ENCODE measurements around the gene GRIK4. TPM values are rescaled to one million over a fixed set of nuclear protein-coding genes. Genes with fewer than 3 reads are reported as not detected.

Gene GRIK4
- total and polyA plus RNA-seq, 2 donors, result 0.05 to 0.37 TPM

DNA sequence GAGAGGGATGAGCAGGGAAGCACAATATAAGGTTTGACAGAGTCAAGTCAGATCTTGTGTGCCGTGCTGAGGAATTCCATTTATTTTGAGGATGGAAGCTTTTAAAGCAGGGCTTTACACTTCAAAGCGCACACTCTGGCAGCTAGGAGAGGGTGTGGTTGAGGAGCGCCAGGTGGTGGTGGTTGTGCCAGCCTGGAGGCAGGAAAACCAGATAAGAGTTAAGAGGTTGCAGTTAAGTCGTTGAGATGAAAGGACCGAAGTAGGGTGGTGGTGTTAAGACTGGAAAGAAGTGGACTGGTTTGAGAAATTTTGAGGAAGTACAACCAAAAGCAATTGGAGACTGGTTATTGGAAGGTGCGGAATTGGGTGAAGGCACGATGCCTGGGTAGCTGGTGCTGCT, 280.8 kb downstream of the GRIK4 start:
- no peak for DNase-seq (ENCODE audit: extremely low spot score)
- Histone ChIP-seq H3K4me3 (ENCODE audit: low read depth, low read length) (no peak overlapping the region), H3K27ac (ENCODE audit: low read depth) (no peak overlapping the region), H3K36me3 (ENCODE audit: insufficient read depth) (no peaks in the 10 kb centered on the region), H3K4me1 (ENCODE audit: insufficient read depth) (no peaks in the 10 kb centered on the region)
- WGBS, result 59% methylated on average over 7 of the region's 7 CpGs

DNA sequence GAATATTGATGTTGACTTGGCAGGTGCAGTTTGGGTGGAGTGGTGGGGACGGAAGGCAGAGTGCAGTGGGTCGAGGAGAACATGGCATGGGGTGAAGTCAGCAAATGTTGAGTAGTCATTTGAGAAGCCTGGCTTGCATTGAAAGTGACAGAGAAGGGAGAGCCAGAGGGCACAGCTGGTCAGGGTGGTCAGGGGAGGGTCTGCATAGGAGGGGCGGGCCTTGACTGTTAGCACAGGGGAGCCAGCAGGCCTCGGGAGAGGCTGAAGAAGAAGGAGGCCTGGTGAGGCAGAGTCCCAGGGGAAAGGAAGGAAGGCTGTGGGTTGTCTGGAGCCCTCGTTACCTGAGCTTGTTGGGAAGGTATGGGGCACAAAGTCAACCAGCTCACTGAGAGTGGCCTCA, 281.6 kb downstream of the GRIK4 start:
- 90% methylated on average over 5 of the region's 5 CpGs for WGBS
- no peak overlapping the region for H3K27ac ChIP-seq (ENCODE audit: low read depth)
- no peak for DNase-seq (ENCODE audit: extremely low spot score)
- no peaks in the 10 kb centered on the region for H3K36me3 ChIP-seq (ENCODE audit: insufficient read depth)
- no peak overlapping the region for H3K4me3 ChIP-seq (ENCODE audit: low read depth, low read length)
- no peaks in the 10 kb centered on the region for H3K4me1 ChIP-seq (ENCODE audit: insufficient read depth)

DNA sequence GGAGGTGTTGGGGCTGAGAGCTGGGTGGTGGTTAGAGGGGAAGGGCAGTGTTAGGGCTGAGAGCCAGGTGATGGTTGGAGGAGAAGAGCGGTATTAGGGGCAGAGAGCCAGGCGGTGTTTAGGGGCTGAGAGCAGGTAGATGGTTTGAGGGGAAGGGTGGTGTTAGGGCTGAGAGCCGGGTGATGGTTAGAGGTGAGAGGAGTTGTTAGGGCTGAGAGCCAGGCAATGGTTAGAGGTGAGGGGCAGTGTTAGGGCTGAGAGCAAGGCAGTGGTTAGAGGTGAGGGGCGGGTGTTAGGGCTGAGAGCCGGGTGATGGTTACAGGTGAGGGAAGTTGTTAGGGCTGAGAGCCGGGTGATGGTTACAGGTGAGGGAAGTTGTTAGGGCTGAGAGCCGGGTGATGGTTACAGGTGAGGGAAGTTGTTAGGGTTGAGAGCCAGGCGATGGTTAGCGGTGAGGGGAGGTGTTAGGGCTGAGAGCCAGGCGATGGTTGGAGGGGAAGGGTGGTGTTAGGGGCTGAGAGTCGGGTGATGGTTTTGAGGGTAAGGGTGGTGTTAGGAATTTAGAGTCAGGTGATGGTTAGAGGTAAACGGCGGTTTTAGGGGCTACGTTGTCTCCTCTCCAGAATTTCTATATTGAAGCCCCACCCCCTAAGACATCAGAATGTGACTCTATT, 282.4 kb downstream of the GRIK4 start:
- Histone ChIP-seq H3K4me1 (ENCODE audit: insufficient read depth) (no peaks in the 10 kb centered on the region), H3K36me3 (ENCODE audit: insufficient read depth) (no peaks in the 10 kb centered on the region), H3K27ac (ENCODE audit: low read depth) (no peak overlapping the region), H3K4me3 (ENCODE audit: low read depth, low read length) (no peak overlapping the region)
- WGBS, result 90% methylated on average over 14 of the region's 14 CpGs
- DNase-seq (ENCODE audit: extremely low spot score), result no peak

DNA sequence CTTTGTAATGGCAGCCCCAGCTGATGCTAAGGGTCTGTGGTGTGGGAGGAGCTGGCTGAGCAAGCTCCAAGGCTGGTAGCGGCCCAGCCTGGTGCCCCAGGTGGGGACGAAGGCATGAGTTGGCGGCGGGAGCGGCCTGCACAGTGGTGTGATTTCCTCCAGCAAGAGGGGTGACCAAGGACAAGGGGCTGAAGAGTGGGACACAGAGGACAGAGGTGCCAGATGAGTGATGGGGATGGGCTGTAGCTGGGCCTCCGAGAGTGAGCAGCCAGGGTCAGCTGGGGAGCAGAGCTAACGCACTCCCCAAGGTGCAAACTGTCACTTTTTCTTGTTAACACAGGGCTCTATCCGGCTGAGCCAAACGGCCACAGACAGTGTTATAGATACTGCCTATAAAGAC, 283.2 kb downstream of the GRIK4 start:
- Histone ChIP-seq H3K36me3 (ENCODE audit: insufficient read depth) (no peaks in the 10 kb centered on the region), H3K27ac (ENCODE audit: low read depth) (no peak overlapping the region), H3K4me1 (ENCODE audit: insufficient read depth) (no peaks in the 10 kb centered on the region), H3K4me3 (ENCODE audit: low read depth, low read length) (no peak overlapping the region)
- no peak for DNase-seq (ENCODE audit: extremely low spot score)
- 69% methylated on average over 9 of the region's 9 CpGs for WGBS

DNA sequence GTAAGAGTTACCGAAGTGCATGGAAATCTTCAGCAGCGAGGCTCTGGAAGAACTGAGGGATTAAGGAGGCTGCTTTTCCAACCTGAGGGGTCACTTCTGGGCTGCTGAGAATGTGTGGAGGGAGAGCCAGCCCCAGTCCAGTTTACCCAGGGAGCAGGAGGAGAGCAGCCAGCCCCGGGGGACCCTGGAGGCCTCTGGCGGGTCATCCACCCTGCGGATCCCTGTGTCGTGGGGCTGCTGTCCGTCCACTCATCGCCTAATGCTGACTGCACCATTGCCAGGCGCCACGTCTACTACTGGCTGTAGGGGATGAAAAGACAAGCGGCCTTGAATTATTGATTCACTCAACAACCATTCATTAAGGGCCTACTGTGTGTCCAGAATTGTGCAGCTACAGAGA, 283.6 kb downstream of the GRIK4 start:
- 68% methylated on average over 11 of the region's 11 CpGs for WGBS

DNA sequence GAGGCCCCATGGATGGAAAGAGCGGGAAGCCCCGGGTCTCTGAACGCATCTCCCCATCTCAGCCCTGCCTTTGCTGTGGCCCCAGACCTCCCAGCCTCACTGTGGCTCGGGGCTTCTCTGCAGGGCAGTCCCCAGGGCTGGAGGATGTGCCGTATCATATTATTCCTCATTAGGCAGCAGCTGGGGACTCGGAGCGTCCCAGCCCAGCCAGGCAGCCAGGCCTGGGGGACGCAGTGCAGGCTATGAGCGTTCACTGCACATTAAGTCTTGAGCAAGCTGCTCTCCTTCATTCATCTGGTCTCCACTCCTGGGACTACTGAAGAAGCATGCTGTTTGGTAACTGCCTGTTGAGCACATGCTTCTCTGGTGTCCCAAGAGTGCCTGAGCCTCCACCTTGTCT, 285.6 kb downstream of the GRIK4 start:
- no peaks in the 10 kb centered on the region for H3K36me3 ChIP-seq (ENCODE audit: insufficient read depth)
- H3K4me1 ChIP-seq (ENCODE audit: insufficient read depth), result no peaks in the 10 kb centered on the region
- H3K4me3 ChIP-seq (ENCODE audit: low read depth, low read length), result no peak overlapping the region
- 64% methylated on average over 9 of the region's 9 CpGs for WGBS
- H3K27ac ChIP-seq (ENCODE audit: low read depth), result no peak overlapping the region
- DNase-seq (ENCODE audit: extremely low spot score), result no peak

More for the DNA sequence above, 283.6 kb downstream of the GRIK4 start:
- no peaks in the 10 kb centered on the region for H3K36me3 ChIP-seq (ENCODE audit: insufficient read depth)
- H3K27ac ChIP-seq (ENCODE audit: low read depth), result no peak overlapping the region
- DNase-seq (ENCODE audit: extremely low spot score), result no peak
- no peak overlapping the region for H3K4me3 ChIP-seq (ENCODE audit: low read depth, low read length)
- no peaks in the 10 kb centered on the region for H3K4me1 ChIP-seq (ENCODE audit: insufficient read depth)

DNA sequence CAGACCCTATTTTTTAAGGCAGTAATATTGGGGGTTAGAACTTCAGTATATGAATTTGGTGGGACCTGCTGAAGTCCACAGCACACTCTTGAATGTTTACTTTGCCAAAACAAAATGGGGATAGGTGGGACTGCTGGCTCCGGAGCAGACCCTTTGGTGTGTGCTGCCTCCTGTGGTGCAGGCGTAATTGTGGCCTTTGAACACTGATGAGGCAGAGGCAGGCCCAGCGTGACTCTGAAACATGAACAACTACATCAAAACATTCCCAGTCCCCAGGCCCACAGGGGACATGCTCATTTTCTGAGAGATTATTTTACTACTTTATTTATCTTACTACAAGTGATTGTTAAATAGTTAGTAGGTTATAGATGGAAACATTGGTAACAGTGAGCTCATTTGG, 287.3 kb downstream of the GRIK4 start:
- Histone ChIP-seq H3K4me3 (ENCODE audit: low read depth, low read length) (no peak overlapping the region), H3K4me1 (ENCODE audit: insufficient read depth) (no peaks in the 10 kb centered on the region), H3K27ac (ENCODE audit: low read depth) (no peak overlapping the region), H3K36me3 (ENCODE audit: insufficient read depth) (no peaks in the 10 kb centered on the region)
- 81% methylated on average over 3 of the region's 3 CpGs for WGBS
- DNase-seq (ENCODE audit: extremely low spot score), result no peak

DNA sequence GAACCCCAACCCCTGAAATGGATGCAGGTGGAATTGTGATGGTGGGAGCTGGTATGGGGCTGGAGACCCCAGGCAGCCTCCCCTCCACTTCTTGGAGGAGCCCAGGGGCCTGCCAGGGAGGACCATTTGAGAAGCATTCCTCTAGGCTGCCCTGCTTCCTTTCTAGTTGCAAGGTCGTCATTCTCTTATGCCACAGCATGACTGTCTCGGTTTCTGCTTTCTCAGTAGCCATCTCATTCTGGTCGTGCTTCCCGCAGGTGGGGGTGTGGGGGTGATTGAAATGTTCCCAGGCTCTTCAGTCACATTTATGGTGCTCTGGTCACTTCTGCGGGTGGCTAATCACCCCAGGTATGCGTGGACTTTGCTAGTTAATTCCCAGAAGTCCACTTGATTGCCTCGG, 288.7 kb downstream of the GRIK4 start:
- DNase-seq (ENCODE audit: extremely low spot score), result no peak
- H3K36me3 ChIP-seq (ENCODE audit: insufficient read depth), result no peaks in the 10 kb centered on the region
- no peak overlapping the region for H3K4me3 ChIP-seq (ENCODE audit: low read depth, low read length)
- no peak overlapping the region for H3K27ac ChIP-seq (ENCODE audit: low read depth)
- 65% methylated on average over 7 of the region's 7 CpGs for WGBS
- H3K4me1 ChIP-seq (ENCODE audit: insufficient read depth), result no peaks in the 10 kb centered on the region

DNA sequence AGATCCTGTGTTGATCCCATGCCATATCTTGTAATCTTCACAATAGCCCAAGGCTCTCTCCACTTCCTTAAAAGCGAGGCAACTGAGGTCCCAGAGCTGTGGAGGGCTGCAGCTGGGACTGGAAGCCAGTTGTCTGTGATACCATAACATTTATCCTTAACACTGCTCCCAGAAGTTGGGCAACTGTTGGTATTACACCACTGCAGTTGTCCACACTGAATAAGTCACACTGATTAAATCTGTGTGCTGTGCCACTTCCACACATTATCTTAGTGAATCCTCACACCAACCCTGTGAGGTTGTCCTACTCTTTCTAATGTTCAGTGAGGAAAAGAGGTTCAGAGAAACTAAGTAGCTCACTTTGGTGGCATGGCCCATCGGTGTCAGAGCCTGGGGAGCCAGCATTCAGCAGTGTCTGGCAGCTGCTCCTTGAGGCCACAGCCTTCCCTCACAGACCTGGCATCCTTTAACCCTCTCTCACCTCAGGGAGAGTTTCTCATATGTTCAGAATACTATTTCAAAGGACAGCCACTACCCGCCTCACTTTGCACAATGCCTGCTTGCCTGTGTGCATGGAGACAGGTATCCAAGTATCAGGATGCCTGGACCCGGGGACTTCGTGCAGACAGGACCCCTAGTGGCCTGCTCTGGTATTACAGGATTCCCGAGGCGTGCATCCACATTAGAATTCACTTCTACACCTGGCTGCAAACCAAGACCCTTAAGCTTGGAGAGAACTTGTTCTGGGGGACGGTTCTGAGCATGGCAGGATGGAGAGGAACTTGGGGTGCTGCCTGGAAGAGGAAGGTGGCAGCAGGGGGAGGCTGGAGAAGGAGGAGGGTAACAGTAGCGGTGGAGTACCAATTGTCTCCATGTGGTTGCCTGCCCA, 290.5 kb downstream of the GRIK4 start:
- H3K4me3 ChIP-seq (ENCODE audit: low read depth, low read length), result no peak overlapping the region
- DNase-seq (ENCODE audit: extremely low spot score), result no peak
- no peak overlapping the region for H3K27ac ChIP-seq (ENCODE audit: low read depth)
- no peaks in the 10 kb centered on the region for H3K36me3 ChIP-seq (ENCODE audit: insufficient read depth)
- WGBS, result 31% methylated on average over 9 of the region's 9 CpGs
- H3K4me1 ChIP-seq (ENCODE audit: insufficient read depth), result no peaks in the 10 kb centered on the region

DNA sequence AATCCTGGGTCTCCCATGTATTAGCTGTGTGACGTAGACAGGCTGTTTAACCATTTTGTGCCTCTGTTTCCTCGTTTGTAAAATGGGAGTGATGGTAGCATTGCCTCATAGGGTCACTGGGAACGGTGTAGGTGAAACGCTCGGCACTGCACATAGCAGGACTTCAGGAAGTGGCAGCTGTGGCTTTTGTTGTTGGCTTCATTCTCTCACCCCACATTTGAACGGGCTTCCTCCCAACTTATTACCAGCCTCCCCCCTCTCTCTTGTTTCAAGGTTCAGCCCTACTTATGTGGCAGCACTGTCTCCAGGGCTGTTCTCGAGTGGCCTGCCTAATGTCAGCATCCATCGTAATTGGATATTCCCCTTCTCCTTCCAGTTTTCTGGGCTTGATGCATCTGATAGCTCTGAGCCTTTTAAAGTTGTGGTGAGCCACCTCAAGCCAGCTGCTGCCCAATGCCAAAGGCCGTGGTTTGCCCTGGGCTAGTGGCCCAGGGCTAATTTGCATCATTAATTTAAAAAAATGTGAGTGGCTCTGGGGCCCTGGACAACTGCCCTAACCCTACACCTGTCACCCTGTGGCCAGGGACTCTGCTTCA, 294.5 kb downstream of the GRIK4 start:
- H3K4me1 ChIP-seq (ENCODE audit: insufficient read depth), result no peaks in the 10 kb centered on the region
- WGBS, result 66% methylated on average over 9 of the region's 9 CpGs
- H3K4me3 ChIP-seq (ENCODE audit: low read depth, low read length), result no peak overlapping the region
- no peaks in the 10 kb centered on the region for H3K36me3 ChIP-seq (ENCODE audit: insufficient read depth)
- DNase-seq (ENCODE audit: extremely low spot score), result no peak
- no peak overlapping the region for H3K27ac ChIP-seq (ENCODE audit: low read depth)

DNA sequence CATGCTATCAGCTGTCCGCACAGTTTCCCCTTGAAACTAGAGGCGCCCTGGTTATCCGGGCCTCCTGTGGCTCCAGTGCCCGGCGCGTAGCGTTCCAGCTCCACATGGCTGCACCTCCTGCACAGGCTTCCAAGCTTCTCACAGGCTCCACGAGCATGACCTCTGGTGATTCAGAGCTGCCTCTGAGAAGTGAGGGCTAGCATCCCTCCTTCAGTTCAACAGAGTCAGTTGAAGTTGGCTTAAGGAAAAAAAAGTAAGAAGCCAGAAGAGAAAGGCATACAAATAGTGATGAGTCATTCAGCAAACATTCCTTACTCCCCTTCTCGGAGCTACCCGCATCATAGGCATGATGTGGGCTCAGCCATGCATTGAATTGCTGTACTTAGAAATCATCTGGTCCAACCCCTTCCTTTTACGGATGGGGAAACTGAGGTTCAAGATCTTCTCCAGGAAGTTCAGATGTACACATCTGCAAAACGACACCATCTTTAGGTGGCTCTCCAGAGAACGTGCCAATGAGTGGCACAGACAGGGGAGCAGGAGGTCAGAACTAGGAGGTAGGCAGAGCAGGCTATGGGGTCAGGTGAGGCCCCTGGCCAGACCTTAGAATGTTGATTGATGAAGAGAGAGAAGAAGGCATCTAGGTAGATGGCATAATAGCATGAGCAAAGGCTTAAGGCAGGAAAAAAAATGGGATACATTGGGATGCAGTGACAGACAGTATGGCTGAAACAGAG, 296.0 kb downstream of the GRIK4 start:
- H3K27ac ChIP-seq (ENCODE audit: low read depth), result no peak overlapping the region
- no peaks in the 10 kb centered on the region for H3K4me1 ChIP-seq (ENCODE audit: insufficient read depth)
- DNase-seq (ENCODE audit: extremely low spot score), result no peak
- WGBS, result 73% methylated on average over 13 of the region's 13 CpGs
- no peak overlapping the region for H3K4me3 ChIP-seq (ENCODE audit: low read depth, low read length)
- H3K36me3 ChIP-seq (ENCODE audit: insufficient read depth), result no peaks in the 10 kb centered on the region

DNA sequence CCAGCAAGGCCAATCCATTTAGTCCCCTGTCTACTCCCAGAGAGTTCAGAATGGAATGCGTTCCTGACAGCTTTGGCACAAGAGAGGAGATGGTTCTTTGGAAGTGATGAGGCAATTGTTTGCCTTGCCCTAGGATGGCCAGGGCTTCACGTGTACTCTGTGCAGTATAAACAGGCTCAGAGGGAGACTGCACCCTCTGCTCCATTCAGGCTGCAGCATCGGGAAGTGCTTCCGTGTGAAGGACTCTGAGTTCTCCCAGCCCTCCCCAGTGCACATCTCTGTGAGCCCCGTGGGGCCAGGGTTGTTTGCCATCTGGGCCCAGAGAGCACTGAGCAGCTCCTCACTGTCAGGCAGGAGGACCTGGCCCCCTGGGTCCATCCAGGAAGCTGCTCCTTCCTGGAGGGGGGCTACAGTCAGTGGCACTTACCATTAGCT, 297.1 kb downstream of the GRIK4 start:
- Histone ChIP-seq H3K27ac (ENCODE audit: low read depth) (no peak overlapping the region), H3K4me3 (ENCODE audit: low read depth, low read length) (no peak overlapping the region), H3K4me1 (ENCODE audit: insufficient read depth) (no peaks in the 10 kb centered on the region), H3K36me3 (ENCODE audit: insufficient read depth) (no peaks in the 10 kb centered on the region)
- WGBS, result 48% methylated on average over 5 of the region's 5 CpGs
- no peak for DNase-seq (ENCODE audit: extremely low spot score)

DNA sequence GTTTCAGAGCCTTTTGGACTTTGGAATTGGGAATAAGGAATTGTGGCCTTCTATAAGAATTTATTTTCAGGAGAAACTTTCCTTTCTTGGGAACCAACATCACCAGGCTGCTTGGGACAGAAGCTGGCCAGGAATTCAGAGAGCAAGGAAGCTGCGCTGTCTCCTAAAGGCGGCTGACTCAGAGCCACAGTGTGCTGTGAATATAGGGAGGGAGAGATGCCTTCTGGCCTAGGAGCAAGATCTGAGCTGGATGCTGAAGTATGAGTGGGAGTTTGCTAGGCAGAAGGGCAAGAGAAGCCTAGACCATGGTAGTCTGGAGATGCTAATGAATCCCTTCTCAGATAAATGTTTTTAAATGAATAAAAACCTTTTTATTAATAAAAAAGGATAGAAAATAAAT, 298.7 kb downstream of the GRIK4 start:
- Histone ChIP-seq H3K27ac (ENCODE audit: low read depth) (no peak overlapping the region), H3K4me1 (ENCODE audit: insufficient read depth) (no peaks in the 10 kb centered on the region), H3K36me3 (ENCODE audit: insufficient read depth) (no peaks in the 10 kb centered on the region), H3K4me3 (ENCODE audit: low read depth, low read length) (no peak overlapping the region)
- WGBS, result 76% methylated on average over 2 of the region's 2 CpGs
- no peak for DNase-seq (ENCODE audit: extremely low spot score)

All from urinary bladder (tissue), 4 donors.